Mucosa of descending colon (tissue), 3 donors: ENCODE results near the gene OLFM4. TPM values are rescaled to one million over a fixed set of nuclear protein-coding genes. Genes with fewer than 3 reads are reported as not detected.

Experiments used
- ATAC-seq: fragments of 200-7000 bp; cut with Tn5 transposase; one replicate; pipeline ENCODE4 v1.9.1; 2020; ENCODE audit warnings: mild to moderate bottlenecking, moderate library complexity
- DNase-seq, 3 donors: peaks; one replicate each; pipeline ENCODE4 v3.0.0-alpha.2; 2020
- H3K36me3 ChIP-seq: fragments of 200-600 bp; one replicate; pipeline ENCODE4 v1.8.0; 2021; ENCODE audit warnings: low read depth, mild to moderate bottlenecking
- H3K4me1 ChIP-seq: fragments of 200-600 bp; one replicate; pipeline ENCODE4 v1.8.0; 2021; ENCODE audit warnings: low read depth, mild to moderate bottlenecking
- H3K4me3 ChIP-seq: fragments of 200-600 bp; one replicate; pipeline ENCODE4 v1.8.0; 2021; ENCODE audit warnings: mild to moderate bottlenecking
- H3K9me3 ChIP-seq: fragments of 200-600 bp; one replicate; pipeline ENCODE4 v1.8.0; 2021; ENCODE audit warnings: mild to moderate bottlenecking
- intact Hi-C, 2 donors: fragments of 100-400 bp; cut with DNase I in 1 of 2; cut with micrococcal nuclease in 1 of 2; formaldehyde crosslinking; loops; one replicate each; pipeline versions ENCODE4 v1.11.0 to v1.11.1; 2022; cut with DNase I, micrococcal nuclease
- total RNA-seq, 3 donors: library from RNA; stranded (reverse); fragmentation: NEBNext Ultra II Directional in 2 of 3; extraction: Animal tissue kit (Norgen Biotek cat#: 25700) in 2 of 3; gene quantifications; one replicate each; pipeline versions ENCODE4 v1.2.1 to v1.2.4, GENCODE V29; 2021 to 2023
- TF ChIP-seq, protein P1 (sequence below): fragments of 200-600 bp; IDR thresholded peaks from one replicate; pipeline ENCODE4 v1.8.0; 2022; ENCODE audit warnings: antibody characterized with exemption, mild to moderate bottlenecking
- donor health status: DM: no; HTN: no; CAD: no; lungs with moderate emphysema.
- donor health status: DM: no; HTN: no; CAD: no.
- donor health status: DM: no; HTN: yes; CAD: no.

Gene OLFM4
- total RNA-seq, 3 donors from 2014 or later: 15.2 to 4,328 (median 91.8) TPM

DNA sequence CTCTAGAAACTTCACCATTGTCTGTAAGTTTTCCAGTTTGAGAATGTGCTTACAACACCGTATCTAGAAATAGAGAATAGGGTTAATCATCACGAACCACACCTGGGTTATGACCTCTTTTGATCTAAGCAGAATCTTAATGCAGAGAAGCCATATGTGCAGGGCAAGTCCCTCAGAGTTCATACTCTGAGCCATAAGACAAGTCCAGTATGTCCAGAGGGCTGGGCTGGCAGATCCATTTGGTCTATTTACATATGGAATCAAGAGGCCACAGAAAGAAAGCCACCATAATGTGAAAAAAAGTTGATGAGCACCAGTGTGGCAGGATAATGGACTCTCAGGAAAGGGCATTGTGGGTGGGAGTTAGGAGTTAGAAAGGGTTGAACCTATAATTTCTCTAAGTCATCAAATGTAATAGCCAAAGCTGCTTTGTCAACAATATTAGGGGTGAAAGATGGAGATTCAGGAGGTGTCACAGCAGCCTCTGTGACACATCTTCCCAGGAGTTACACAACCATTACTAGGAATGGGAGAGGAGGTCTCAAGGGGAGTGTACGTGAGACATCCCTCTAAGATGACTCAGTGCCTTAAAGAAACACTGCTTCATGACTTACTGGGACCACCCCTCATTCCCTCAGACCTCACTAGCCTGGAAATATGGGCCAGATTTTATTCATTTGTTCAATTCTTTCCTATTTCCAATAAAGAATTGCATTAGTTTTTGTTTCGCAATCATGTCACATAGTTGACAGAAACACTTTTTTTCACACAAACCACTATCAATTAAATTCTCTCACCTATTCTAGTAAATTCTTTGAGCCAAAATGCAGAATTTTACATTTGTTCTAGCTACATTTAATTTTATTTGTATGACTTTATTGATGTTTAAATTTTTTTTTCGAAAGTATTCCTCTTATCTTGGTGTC is 30.4 kb upstream of the OLFM4 start:
- intact Hi-C loops: no loop called here
- DNase-seq: no peak
- no peak for ATAC-seq

DNA sequence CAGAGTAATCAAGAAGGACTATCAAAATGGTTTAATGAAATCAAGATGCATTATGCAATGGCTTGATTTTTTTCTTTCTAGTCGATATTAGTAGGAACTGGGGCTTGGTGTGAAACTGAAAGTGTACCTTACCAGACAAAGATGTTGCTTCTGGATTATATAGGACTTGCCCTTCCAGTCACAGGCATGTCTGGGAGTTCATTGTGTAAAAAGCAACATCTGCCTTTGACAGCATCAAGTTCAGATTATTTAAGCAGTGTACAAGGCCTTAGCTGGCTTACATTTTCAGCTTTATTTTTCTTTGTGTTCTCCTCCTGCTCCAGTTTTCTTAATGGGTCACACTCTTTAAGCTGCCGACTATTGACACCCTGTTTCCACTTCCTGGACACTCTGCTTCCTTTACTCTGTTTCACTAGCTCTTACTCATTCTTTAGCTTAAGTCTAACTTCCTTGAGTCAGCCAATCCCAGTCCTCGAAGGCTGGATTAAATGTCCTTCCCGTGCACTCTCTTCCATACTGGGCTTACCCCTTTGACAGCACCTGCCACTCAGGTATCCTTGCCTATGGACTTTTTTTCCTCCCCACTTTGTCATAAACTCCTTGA is 29.4 kb upstream of the OLFM4 start:
- TF ChIP-seq, protein P1, sequence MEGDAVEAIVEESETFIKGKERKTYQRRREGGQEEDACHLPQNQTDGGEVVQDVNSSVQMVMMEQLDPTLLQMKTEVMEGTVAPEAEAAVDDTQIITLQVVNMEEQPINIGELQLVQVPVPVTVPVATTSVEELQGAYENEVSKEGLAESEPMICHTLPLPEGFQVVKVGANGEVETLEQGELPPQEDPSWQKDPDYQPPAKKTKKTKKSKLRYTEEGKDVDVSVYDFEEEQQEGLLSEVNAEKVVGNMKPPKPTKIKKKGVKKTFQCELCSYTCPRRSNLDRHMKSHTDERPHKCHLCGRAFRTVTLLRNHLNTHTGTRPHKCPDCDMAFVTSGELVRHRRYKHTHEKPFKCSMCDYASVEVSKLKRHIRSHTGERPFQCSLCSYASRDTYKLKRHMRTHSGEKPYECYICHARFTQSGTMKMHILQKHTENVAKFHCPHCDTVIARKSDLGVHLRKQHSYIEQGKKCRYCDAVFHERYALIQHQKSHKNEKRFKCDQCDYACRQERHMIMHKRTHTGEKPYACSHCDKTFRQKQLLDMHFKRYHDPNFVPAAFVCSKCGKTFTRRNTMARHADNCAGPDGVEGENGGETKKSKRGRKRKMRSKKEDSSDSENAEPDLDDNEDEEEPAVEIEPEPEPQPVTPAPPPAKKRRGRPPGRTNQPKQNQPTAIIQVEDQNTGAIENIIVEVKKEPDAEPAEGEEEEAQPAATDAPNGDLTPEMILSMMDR: no peak
- peaks cover 21% of the 10 kb centered on the region for H3K4me1 ChIP-seq
- H3K4me3 ChIP-seq: no peak overlapping the region
- no peaks in the 10 kb centered on the region for H3K9me3 ChIP-seq
- intact Hi-C loops: no loop called here
- peak; percentile 68 for ATAC-seq
- H3K36me3 ChIP-seq: no peaks in the 10 kb centered on the region
- no peak for DNase-seq

More for the DNA sequence above, 30.4 kb upstream of the OLFM4 start:
- no peaks in the 10 kb centered on the region for H3K9me3 ChIP-seq
- TF ChIP-seq, protein P1: no peak
- H3K36me3 ChIP-seq: no peaks in the 10 kb centered on the region
- no peak overlapping the region for H3K4me3 ChIP-seq
- H3K4me1 ChIP-seq: peaks cover 21% of the 10 kb centered on the region

DNA sequence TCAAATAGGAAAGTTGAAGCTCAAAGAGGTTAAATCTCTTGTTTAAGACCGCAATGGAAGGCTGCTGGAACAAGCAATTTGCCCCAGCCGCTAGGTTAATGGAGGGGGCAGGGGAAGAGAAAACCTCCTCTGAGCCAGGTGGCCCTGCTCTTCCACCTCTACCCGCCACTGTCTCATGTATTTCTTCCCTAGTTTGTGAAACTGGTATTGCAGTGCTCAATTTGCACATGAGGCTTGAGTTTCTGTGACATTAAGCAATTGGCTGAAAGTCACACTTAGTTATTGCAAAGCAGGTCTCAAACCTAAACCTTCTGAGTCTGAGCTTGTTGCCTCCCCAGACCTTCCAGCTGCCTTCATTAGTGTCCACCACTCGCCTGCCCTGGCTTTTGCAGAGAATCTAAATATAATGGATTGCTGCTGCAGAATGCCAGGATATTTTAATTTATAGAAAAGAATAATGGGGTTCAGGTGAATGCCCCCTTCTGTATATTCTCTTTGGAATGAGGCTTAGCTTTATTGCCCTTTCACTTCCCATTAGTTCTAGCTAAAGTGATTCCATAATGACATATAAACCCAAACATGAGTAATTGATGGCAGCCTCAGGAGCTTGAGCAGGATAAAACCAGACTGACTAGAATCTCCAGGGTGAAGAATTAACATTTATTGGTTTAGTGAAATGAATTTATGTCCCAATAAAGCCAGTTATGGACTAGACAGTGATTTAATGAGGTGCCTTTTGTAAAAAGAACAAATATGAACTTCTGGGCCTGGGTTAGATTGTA is 27.0 kb upstream of the OLFM4 start:
- peak; percentile 76 for ATAC-seq
- TF ChIP-seq, protein P1: no peak
- Histone ChIP-seq H3K9me3 (no peaks in the 10 kb centered on the region), H3K4me1 (peaks cover 13% of the 10 kb centered on the region), H3K4me3 (no peak overlapping the region), H3K36me3 (no peaks in the 10 kb centered on the region)
- DNase-seq: no peak
- intact Hi-C loops: no loop called here

DNA sequence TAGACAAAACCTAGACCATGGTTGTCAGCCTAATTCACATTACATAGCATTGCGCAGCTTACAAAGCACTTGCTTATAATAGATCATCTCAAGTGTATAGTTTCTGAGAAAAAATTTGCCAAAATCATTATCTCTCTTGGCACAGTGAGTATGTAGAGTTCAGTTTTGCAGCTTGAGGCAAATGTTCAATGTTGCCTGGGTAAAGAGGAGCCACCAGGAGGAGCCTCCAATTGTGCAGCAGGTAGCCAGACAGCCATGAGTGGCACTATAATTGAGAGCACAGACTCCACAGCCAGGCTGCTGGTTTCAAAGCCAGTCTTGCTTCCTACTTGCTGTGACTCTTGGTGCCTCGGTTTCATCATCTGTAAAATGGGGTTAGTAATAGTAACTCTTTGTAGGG is 24.0 kb upstream of the OLFM4 start:
- Histone ChIP-seq H3K9me3 (no peaks in the 10 kb centered on the region), H3K4me1 (peaks cover 6% of the 10 kb centered on the region), H3K36me3 (no peaks in the 10 kb centered on the region), H3K4me3 (no peak overlapping the region)
- intact Hi-C loops: no loop called here
- DNase-seq (peak in 1 of 3 donors; percentile 31), ATAC-seq (peak; percentile 58)
- TF ChIP-seq, protein P1: no peak

DNA sequence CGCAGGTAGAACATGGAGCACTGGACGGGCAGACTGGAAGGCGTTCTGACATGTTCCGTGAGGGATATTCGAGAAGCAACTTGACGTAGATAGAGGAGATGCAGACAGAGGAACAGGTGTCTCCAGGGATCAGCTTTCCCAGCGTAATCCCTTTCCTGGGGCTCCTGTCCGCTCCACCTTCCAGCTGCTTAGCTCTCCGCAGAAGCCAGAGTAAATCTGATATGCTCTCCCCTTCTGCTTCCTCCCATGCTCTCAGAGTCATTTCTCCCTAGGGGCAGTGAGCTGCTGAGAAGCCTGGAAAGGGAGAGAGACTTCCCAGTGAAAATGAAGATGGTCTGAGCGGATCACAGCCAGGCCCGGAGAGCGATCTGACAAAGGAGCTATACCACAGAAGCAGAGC is 23.0 kb upstream of the OLFM4 start:
- no peak overlapping the region for H3K4me3 ChIP-seq
- no peaks in the 10 kb centered on the region for H3K36me3 ChIP-seq
- TF ChIP-seq, protein P1: no peak
- no peaks in the 10 kb centered on the region for H3K9me3 ChIP-seq
- intact Hi-C loops: no loop called here
- peaks cover 6% of the 10 kb centered on the region for H3K4me1 ChIP-seq
- DNase-seq (no peak), ATAC-seq (no peak)
